Measurements from ENCODE around the gene CENPH.

GRCh38 chr5:69245031-69245430 lies 55.6 kb downstream of the CENPH start:
- TF ChIP-seq, protein P1, sequence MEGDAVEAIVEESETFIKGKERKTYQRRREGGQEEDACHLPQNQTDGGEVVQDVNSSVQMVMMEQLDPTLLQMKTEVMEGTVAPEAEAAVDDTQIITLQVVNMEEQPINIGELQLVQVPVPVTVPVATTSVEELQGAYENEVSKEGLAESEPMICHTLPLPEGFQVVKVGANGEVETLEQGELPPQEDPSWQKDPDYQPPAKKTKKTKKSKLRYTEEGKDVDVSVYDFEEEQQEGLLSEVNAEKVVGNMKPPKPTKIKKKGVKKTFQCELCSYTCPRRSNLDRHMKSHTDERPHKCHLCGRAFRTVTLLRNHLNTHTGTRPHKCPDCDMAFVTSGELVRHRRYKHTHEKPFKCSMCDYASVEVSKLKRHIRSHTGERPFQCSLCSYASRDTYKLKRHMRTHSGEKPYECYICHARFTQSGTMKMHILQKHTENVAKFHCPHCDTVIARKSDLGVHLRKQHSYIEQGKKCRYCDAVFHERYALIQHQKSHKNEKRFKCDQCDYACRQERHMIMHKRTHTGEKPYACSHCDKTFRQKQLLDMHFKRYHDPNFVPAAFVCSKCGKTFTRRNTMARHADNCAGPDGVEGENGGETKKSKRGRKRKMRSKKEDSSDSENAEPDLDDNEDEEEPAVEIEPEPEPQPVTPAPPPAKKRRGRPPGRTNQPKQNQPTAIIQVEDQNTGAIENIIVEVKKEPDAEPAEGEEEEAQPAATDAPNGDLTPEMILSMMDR (IDR thresholded peaks at IDR 0.05; ENCODE audit: extremely low read depth in 1 of 2, insufficient read depth in 1 of 2, low read depth in 1 of 2, low read length in 2 of 2): no peak
- TF ChIP-seq POLR2A (IDR thresholded peaks at IDR 0.05; ENCODE audit: low read depth, low read length) (no peak), JUN (IDR thresholded peaks at IDR 0.05; ENCODE audit: borderline replicate concordance, insufficient read depth, insufficient read length, low read depth) (no peak), POLR2AphosphoS5 (IDR thresholded peaks at IDR 0.05; ENCODE audit: insufficient read depth, low read depth, low read length) (no peak)
- TF ChIP-seq, protein P2, sequence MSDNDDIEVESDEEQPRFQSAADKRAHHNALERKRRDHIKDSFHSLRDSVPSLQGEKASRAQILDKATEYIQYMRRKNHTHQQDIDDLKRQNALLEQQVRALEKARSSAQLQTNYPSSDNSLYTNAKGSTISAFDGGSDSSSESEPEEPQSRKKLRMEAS (IDR thresholded peaks at IDR 0.05; ENCODE audit: insufficient read depth, insufficient read length): no peak

Measured in endothelial cell of umbilical vein (primary cell).